ENCODE results near the gene SORCS3. TPM values are rescaled to one million over a fixed set of nuclear protein-coding genes. Genes with fewer than 3 reads are reported as not detected.

The SORCS3 gene
- total and polyA plus RNA-seq, 2 of the 13 experiments (the other 11 are each of a cell fraction or from before 2014, with no cell fraction given), result 0.07 TPM; not detected in 1

GRCh38 chr10:105148921-105149320 lies 507.8 kb downstream of the SORCS3 start (continued):
- TF ChIP-seq AKNA (CRISPR knock-in tag; IDR thresholded peaks at IDR 0.05; ENCODE audit: borderline replicate concordance), result no peak

DNA sequence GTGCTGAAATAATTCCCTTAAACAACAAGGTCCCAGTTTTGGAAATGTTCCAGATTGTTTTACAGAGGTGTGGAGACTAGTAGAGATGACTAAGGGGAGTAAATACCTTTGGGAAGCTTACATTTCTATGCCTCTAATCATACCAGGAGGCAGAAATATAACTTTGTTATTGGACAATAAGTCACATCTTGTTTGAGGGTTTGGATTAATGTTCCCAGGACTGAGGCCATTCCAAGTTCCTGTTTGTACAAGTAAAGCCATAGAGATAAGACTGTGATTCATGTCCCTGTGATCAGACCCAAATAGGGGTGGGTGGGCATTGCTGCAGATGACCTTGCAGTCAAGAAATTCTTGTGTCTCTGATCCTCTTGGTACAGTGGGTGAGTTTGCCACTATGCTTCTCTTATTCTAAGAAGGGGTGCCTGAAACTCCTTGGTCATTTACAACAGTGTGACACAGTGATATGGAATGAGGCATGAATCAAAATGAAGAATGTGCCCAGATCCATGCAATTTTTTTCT lies 508.3 kb downstream of the SORCS3 start:
- intact Hi-C loops (cut with micrococcal nuclease; ENCODE audit: unreplicated experiment) (no loop called here), in situ Hi-C loops (cut with HindIII; ENCODE audit: extremely low pct_ligation_motif_present, low pct_unique_long_range_greater_than_20kb) (no loop called here)
- Histone ChIP-seq H3K27ac (ENCODE audit: extremely low read length, insufficient read depth, low read length) (no peak overlapping the region), H3K4me3 (replicated peaks in 1 of 3; ENCODE audit: insufficient read depth in 1 of 3, low read depth in 2 of 3, low read length in 3 of 3) (no peak overlapping the region), H3K79me2 (ENCODE audit: insufficient read depth, low read length) (no peaks in the 10 kb centered on the region), H3K9me3 (ENCODE audit: low read length) (peaks cover 52% of the 10 kb centered on the region), H3K36me3 (replicated peaks in 1 of 2; ENCODE audit: control insufficient read depth in 1 of 2, insufficient read depth in 2 of 2, low read length in 2 of 2) (no peaks in the 10 kb centered on the region), H4K20me1 (ENCODE audit: insufficient read depth, low read length) (no peaks in the 10 kb centered on the region), H3K4me2 (ENCODE audit: low read depth, low read length) (no peak overlapping the region), H3K9ac (ENCODE audit: insufficient read depth, low read depth, low read length) (no peak overlapping the region), H2AFZ (ENCODE audit: low read length) (no peak overlapping the region), H3K27me3 (ENCODE audit: control insufficient read depth in 1 of 2, insufficient read depth in 2 of 2, low read length in 2 of 2) (no peaks in the 10 kb centered on the region), H3K4me1 (ENCODE audit: insufficient read depth, low read length) (no peaks in the 10 kb centered on the region)
- ChIA-PET CTCF (ENCODE audit: low intra/inter-chr PET ratio, low total read pairs) (no interaction called here), POLR2A (no interaction called here)
- FAIRE-seq, result no peak
- no TSS peak for BruUV-seq (replicated peaks)
- DNase-seq (ENCODE audit: low spot score), result no peak
- no peak for ATAC-seq
- TF ChIP-seq AHR (CRISPR knock-in tag; IDR thresholded peaks at IDR 0.05) (no peak), XRCC5 (optimal IDR thresholded peaks at IDR 0.05; ENCODE audit: low read length) (no peak), ARNT2 (CRISPR knock-in tag; IDR thresholded peaks at IDR 0.05; ENCODE audit: low read depth) (no peak), ZNF709 (CRISPR knock-in tag; IDR thresholded peaks at IDR 0.05) (no peak), SRSF4 (IDR thresholded peaks at IDR 0.05; ENCODE audit: low read depth, low read length, poor library complexity, severe bottlenecking) (no peak), RBFOX2 (IDR thresholded peaks at IDR 0.05; ENCODE audit: low read depth, low read length) (no peak), ZKSCAN8 (CRISPR knock-in tag; IDR thresholded peaks at IDR 0.05; ENCODE audit: borderline replicate concordance) (no peak), ZNF790 (CRISPR knock-in tag; IDR thresholded peaks at IDR 0.05; ENCODE audit: borderline replicate concordance) (no peak), MAX (IDR thresholded peaks at IDR 0.05) (no peak), MAFF (IDR thresholded peaks at IDR 0.05; ENCODE audit: low read depth, low read length) (no peak), ZNF850 (CRISPR knock-in tag; conservative IDR thresholded peaks at IDR 0.05) (no peak)
- TF ChIP-seq, protein P1, sequence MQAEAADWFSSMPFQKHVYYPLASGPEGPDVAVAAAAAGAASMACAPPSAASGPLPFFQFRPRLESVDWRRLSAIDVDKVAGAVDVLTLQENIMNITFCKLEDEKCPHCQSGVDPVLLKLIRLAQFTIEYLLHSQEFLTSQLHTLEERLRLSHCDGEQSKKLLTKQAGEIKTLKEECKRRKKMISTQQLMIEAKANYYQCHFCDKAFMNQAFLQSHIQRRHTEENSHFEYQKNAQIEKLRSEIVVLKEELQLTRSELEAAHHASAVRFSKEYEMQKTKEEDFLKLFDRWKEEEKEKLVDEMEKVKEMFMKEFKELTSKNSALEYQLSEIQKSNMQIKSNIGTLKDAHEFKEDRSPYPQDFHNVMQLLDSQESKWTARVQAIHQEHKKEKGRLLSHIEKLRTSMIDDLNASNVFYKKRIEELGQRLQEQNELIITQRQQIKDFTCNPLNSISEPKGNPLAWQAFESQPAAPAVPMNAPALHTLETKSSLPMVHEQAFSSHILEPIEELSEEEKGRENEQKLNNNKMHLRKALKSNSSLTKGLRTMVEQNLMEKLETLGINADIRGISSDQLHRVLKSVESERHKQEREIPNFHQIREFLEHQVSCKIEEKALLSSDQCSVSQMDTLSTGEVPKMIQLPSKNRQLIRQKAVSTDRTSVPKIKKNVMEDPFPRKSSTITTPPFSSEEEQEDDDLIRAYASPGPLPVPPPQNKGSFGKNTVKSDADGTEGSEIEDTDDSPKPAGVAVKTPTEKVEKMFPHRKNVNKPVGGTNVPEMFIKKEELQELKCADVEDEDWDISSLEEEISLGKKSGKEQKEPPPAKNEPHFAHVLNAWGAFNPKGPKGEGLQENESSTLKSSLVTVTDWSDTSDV (CRISPR knock-in tag; IDR thresholded peaks at IDR 0.05), result no peak
- TF ChIP-seq, protein P2, sequence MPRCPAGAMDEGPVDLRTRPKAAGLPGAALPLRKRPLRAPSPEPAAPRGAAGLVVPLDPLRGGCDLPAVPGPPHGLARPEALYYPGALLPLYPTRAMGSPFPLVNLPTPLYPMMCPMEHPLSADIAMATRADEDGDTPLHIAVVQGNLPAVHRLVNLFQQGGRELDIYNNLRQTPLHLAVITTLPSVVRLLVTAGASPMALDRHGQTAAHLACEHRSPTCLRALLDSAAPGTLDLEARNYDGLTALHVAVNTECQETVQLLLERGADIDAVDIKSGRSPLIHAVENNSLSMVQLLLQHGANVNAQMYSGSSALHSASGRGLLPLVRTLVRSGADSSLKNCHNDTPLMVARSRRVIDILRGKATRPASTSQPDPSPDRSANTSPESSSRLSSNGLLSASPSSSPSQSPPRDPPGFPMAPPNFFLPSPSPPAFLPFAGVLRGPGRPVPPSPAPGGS (CRISPR knock-in tag; IDR thresholded peaks at IDR 0.05), result no peak

All from HepG2 (cell line).